Fibroblast of villous mesenchyme (primary cell): ENCODE data around the gene EMC10. TPM values are rescaled to one million over a fixed set of nuclear protein-coding genes. Genes with fewer than 3 reads are reported as not detected.
A peak's percentile ranks its signal among the peaks of the same experiment; 100 is the strongest.

Experiments used
- DNase-seq: peaks from one replicate; pipeline ENCODE4 v3.0.0-alpha.2; 2010; ENCODE audit warnings: low read depth
- H3K4me3 ChIP-seq: 2 replicates; pipeline ENCODE4 v1.5.1; 2011; ENCODE audit warnings: low read depth, mild to moderate bottlenecking, low read length
- total RNA-seq: library from RNA; depleted of rRNA; stranded (reverse); fragments of >200 nt; gene quantifications from 2 replicates; pipeline ENCODE4 v1.2.3, GENCODE V29; 2012
- TF ChIP-seq, protein P1 (sequence below): IDR thresholded peaks from 2 replicates; pipeline ENCODE4 v1.5.1; 2012; ENCODE audit warnings: low read depth, mild to moderate bottlenecking, low read length; ENCODE audit not compliant: insufficient read depth

Gene EMC10
- total RNA-seq, 1 donor, result 40.6 TPM

DNA sequence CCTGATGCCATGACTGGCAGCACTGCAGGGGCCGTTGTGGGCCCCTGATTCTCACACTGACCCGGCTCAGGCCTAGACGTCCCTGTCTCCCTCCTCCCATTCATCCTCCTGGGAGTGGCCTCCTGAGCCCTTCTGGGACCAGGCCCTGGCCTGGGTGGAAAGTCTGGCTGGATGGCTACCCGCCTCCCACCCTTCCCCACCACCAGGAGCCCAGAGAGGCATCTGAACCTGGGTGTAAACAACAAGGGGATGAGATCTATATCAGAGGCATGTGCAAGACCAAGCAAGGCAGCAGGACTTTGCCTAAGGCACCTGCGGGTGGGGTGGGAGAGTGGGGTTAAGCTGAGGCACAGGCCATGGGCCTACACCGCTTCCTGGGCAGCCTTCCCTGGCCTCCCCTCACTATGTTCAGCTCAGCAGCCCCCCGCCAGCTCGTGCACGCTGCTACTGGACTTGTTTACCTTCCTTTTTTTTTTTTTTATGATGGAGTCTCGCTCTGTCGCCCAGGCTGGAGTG, 59.4 kb downstream of the EMC10 start:
- DNase-seq, result no peak
- TF ChIP-seq, protein P1, sequence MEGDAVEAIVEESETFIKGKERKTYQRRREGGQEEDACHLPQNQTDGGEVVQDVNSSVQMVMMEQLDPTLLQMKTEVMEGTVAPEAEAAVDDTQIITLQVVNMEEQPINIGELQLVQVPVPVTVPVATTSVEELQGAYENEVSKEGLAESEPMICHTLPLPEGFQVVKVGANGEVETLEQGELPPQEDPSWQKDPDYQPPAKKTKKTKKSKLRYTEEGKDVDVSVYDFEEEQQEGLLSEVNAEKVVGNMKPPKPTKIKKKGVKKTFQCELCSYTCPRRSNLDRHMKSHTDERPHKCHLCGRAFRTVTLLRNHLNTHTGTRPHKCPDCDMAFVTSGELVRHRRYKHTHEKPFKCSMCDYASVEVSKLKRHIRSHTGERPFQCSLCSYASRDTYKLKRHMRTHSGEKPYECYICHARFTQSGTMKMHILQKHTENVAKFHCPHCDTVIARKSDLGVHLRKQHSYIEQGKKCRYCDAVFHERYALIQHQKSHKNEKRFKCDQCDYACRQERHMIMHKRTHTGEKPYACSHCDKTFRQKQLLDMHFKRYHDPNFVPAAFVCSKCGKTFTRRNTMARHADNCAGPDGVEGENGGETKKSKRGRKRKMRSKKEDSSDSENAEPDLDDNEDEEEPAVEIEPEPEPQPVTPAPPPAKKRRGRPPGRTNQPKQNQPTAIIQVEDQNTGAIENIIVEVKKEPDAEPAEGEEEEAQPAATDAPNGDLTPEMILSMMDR, result no peak
- no peak overlapping the region for H3K4me3 ChIP-seq

DNA sequence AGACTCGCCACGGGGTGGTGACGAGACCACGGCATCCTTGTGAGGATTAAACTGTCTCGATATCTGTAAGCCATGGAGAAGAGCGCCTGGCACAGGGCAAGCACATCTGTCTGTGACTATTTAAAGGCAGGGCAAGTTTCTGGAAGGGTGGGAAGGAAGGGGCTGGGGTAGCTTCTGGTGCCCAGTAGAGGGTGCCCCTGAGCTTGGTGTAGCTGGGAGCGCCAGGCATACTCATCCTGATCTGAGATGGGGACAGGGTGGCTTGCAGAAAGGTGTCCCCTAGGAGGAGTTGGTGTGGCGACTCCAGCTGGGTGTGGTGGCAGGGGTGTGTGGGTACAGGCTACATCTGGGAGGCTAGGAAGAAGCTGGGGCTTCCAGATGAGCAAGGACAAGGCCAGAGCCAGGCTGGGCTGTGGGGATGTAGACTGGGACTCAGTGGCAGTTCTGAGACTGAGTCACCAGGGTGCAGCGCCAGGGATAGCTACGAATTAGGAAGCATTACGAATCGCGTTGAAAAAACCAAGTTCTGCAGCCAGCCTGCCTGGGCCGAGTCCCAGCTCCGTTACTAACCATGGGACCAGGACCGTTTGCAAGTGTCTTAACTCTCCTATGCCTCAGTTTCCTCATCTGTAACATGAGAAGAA, 60.5 kb downstream of the EMC10 start:
- TF ChIP-seq, protein P1, result no peak

DNA sequence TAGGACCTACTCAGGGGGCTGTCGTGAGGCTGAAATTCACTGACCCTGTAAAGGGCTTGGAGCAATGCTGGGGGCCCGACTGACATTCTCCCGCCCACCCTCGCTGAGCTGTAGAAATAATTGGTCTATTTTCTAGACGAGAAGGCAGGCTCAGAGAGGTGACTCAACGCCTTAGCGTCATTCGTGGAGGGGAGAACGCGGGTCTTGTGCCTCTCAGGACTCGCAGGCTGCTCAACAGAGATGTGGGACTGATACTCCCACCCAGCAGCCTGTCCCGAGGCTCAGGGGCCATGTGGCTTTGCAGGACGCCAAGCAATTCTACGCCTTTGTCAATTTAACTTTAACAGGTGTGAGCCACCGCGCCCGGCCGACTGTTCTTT, 61.0 kb downstream of the EMC10 start:
- DNase-seq, result no peak
- TF ChIP-seq, protein P1, result no peak
- no peak overlapping the region for H3K4me3 ChIP-seq

More for the DNA sequence above, 60.5 kb downstream of the EMC10 start:
- DNase-seq, result no peak
- no peak overlapping the region for H3K4me3 ChIP-seq

DNA sequence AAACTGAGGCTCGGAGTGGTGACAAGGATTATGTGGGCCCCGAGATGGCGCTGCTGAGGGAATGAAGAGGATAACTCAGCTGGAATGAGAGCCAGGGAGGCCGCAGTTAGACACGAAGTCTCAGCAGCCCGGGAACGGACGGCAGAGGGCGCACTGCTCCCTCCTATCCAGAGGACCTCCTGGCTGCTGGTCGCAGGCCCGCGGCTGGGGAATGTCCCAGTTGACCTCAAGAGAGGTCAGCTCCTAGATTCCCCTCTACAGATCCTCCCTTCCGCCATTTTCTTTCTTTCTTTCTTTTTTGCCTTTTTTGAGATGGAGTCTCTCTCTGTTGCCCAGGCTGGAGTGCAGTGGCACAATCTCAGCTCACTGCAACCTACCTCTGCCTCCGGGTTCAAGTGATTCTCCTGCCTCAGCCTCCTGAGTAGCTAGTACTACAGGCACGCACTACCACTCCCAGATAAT, 61.5 kb downstream of the EMC10 start:
- H3K4me3 ChIP-seq, result no peak overlapping the region
- DNase-seq, result peak; percentile 63
- TF ChIP-seq, protein P1, result peak; percentile 77

Other genes starting within 250 kb of the EMC10 start
- not detected in 2 replicates for gene KCNC3, start 147.1 kb upstream of the EMC10 start, total RNA-seq
- gene NAPSA, start 110.9 kb upstream of the EMC10 start, total RNA-seq, result under 0.01 and 0.32 TPM in 2 replicates
- gene NR1H2, start 100.0 kb upstream of the EMC10 start, total RNA-seq, result 71.2 and 76.3 TPM in 2 replicates
- 22.9 and 25.0 TPM in 2 replicates for gene POLD1, start 92.2 kb upstream of the EMC10 start, total RNA-seq
- not detected in 2 replicates for gene SPIB, start 57.6 kb upstream of the EMC10 start, total RNA-seq
- gene MYBPC2, start 43.6 kb upstream of the EMC10 start, total RNA-seq, result under 0.01 TPM in 1 of 2 replicates, not detected in the other
- 0.32 TPM in 1 of 2 replicates, not detected in the other for gene GARIN5A, start 341 bp downstream of the EMC10 start, total RNA-seq
- gene JOSD2, start 34.7 kb downstream of the EMC10 start, total RNA-seq, result 22.9 and 30.0 TPM in 2 replicates
- gene ASPDH, start 37.4 kb downstream of the EMC10 start, total RNA-seq, result not detected in 2 replicates
- under 0.01 TPM in 1 of 2 replicates, not detected in the other for gene LRRC4B, start 91.9 kb downstream of the EMC10 start, total RNA-seq
- under 0.01 TPM in 1 of 2 replicates, not detected in the other for gene SYT3, start 163.4 kb downstream of the EMC10 start, total RNA-seq
- 0.97 TPM in 1 of 2 replicates, not detected in the other for gene C19orf81, start 172.9 kb downstream of the EMC10 start, total RNA-seq
- 7.4 and 7.8 TPM in 2 replicates for gene SHANK1, start 243.3 kb downstream of the EMC10 start, total RNA-seq
- gene CLEC11A, start 246.9 kb downstream of the EMC10 start, total RNA-seq, result 18.6 and 25.4 TPM in 2 replicates